Lower leg skin (tissue), 3 donors: Measurements from ENCODE around the gene TNKS1BP1.

Experiments
- POLR2A ChIP-seq, 2 donors: fragments of 450-650 bp; IDR thresholded peaks; one replicate each; pipeline ENCODE4 v1.6.1; 2016 to 2017; ENCODE audit warnings: antibody characterized with exemption in 2 of 2, mild to moderate bottlenecking in 1 of 2, moderate library complexity in 1 of 2
- TF ChIP-seq, protein P1 (sequence below), 3 donors: fragments of 450-650 bp; IDR thresholded peaks; one replicate each; pipeline ENCODE4 v1.5.1; 2016; ENCODE audit warnings: antibody characterized with exemption in 3 of 3, mild to moderate bottlenecking in 3 of 3, moderate library complexity in 2 of 3

GRCh38 chr11:57309106-57310059, 15.4 kb downstream of the TNKS1BP1 start:
- no peak for TF ChIP-seq POLR2A (IDR thresholded peaks at IDR 0.05)
- TF ChIP-seq, protein P1, sequence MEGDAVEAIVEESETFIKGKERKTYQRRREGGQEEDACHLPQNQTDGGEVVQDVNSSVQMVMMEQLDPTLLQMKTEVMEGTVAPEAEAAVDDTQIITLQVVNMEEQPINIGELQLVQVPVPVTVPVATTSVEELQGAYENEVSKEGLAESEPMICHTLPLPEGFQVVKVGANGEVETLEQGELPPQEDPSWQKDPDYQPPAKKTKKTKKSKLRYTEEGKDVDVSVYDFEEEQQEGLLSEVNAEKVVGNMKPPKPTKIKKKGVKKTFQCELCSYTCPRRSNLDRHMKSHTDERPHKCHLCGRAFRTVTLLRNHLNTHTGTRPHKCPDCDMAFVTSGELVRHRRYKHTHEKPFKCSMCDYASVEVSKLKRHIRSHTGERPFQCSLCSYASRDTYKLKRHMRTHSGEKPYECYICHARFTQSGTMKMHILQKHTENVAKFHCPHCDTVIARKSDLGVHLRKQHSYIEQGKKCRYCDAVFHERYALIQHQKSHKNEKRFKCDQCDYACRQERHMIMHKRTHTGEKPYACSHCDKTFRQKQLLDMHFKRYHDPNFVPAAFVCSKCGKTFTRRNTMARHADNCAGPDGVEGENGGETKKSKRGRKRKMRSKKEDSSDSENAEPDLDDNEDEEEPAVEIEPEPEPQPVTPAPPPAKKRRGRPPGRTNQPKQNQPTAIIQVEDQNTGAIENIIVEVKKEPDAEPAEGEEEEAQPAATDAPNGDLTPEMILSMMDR (IDR thresholded peaks at IDR 0.05) = no peak
